ENCODE results near the gene CDC27.

DNA sequence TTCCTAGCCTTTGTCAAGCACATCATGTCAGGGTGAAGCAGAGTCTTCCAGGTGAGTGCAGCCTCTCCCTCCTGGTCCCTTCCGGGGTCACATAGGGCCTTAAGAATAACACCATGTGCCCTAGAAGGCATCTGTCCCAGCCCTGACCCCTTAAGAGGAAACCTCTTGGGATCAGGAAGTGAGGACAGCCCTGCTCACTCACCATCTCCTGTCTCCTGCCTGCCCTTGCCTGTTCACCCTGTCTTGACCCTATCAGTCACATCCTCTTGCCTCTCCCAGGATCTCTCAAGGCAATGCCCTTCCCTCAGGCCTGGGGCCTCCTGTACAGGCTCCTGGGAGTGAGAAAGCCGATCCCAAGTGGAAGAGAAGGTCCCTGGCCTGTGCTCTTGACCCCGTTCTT is 33.9 kb upstream of the CDC27 start:
- TF ChIP-seq, protein P1, sequence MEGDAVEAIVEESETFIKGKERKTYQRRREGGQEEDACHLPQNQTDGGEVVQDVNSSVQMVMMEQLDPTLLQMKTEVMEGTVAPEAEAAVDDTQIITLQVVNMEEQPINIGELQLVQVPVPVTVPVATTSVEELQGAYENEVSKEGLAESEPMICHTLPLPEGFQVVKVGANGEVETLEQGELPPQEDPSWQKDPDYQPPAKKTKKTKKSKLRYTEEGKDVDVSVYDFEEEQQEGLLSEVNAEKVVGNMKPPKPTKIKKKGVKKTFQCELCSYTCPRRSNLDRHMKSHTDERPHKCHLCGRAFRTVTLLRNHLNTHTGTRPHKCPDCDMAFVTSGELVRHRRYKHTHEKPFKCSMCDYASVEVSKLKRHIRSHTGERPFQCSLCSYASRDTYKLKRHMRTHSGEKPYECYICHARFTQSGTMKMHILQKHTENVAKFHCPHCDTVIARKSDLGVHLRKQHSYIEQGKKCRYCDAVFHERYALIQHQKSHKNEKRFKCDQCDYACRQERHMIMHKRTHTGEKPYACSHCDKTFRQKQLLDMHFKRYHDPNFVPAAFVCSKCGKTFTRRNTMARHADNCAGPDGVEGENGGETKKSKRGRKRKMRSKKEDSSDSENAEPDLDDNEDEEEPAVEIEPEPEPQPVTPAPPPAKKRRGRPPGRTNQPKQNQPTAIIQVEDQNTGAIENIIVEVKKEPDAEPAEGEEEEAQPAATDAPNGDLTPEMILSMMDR (IDR thresholded peaks at IDR 0.05) = no peak
- TF ChIP-seq POLR2A (IDR thresholded peaks at IDR 0.05; ENCODE audit: low read depth) = no peak
